Mucosa of descending colon (tissue), 3 donors: ENCODE data around the gene MPRIP. TPM values are rescaled to one million over a fixed set of nuclear protein-coding genes. Genes with fewer than 3 reads are reported as not detected.
"Not testable (repeated sequence)": the region's sequence is repeated elsewhere in the genome, so short reads cannot be mapped to it uniquely, and the experiment has no call there.

Source experiments
- ATAC-seq: fragments of 200-7000 bp; cut with Tn5 transposase; one replicate; pipeline ENCODE4 v1.9.1; 2020; ENCODE audit warnings: mild to moderate bottlenecking, moderate library complexity
- DNase-seq, 3 donors: peaks; one replicate each; pipeline ENCODE4 v3.0.0-alpha.2; 2020
- H3K36me3 ChIP-seq: fragments of 200-600 bp; one replicate; pipeline ENCODE4 v1.8.0; 2021; ENCODE audit warnings: low read depth, mild to moderate bottlenecking
- H3K4me1 ChIP-seq: fragments of 200-600 bp; one replicate; pipeline ENCODE4 v1.8.0; 2021; ENCODE audit warnings: low read depth, mild to moderate bottlenecking
- H3K4me3 ChIP-seq: fragments of 200-600 bp; one replicate; pipeline ENCODE4 v1.8.0; 2021; ENCODE audit warnings: mild to moderate bottlenecking
- H3K9me3 ChIP-seq: fragments of 200-600 bp; one replicate; pipeline ENCODE4 v1.8.0; 2021; ENCODE audit warnings: mild to moderate bottlenecking
- CTCF ChIP-seq: fragments of 200-600 bp; IDR thresholded peaks from one replicate; pipeline ENCODE4 v1.8.0; 2022; ENCODE audit warnings: antibody characterized with exemption, mild to moderate bottlenecking
- intact Hi-C, 2 donors: fragments of 100-400 bp; cut with DNase I in 1 of 2; cut with micrococcal nuclease in 1 of 2; formaldehyde crosslinking; loops; one replicate each; pipeline versions ENCODE4 v1.11.0 to v1.11.1; 2022; cut with DNase I, micrococcal nuclease
- total RNA-seq, 3 donors: library from RNA; stranded (reverse); fragmentation: NEBNext Ultra II Directional in 2 of 3; extraction: Animal tissue kit (Norgen Biotek cat#: 25700) in 2 of 3; gene quantifications; one replicate each; pipeline versions ENCODE4 v1.2.1 to v1.2.4, GENCODE V29; 2021 to 2023
- donor health status: DM: no; HTN: no; CAD: no; lungs with moderate emphysema.
- donor health status: DM: no; HTN: no; CAD: no.
- donor health status: DM: no; HTN: yes; CAD: no.

Gene MPRIP
- total RNA-seq, 3 donors from 2014 or later, result 150 to 249 (median 231) TPM

GRCh38 chr17:17008621-17009397 is 33.4 kb upstream of the MPRIP start:
- intact Hi-C loops, result loop anchor here in 1 of 2 donors (10.0 kb wide), 1 partner anchor 136 kb away; no protein-coding TSS in a partner anchor

GRCh38 chr17:17009972-17010371 is 32.3 kb upstream of the MPRIP start:
- not testable (repeated sequence) for H3K36me3 ChIP-seq, H3K4me3 ChIP-seq, H3K4me1 ChIP-seq, H3K9me3 ChIP-seq
- intact Hi-C loops, result loop anchor here in 1 of 2 donors (10.0 kb wide), 1 partner anchor 135 kb away; no protein-coding TSS in a partner anchor
- ATAC-seq (peak; percentile 62), DNase-seq (peak in 1 of 3 donors; percentile 14)

More at GRCh38 chr17:17008621-17009397, 33.4 kb upstream of the MPRIP start:
- H3K4me3 ChIP-seq, H3K4me1 ChIP-seq, H3K9me3 ChIP-seq, H3K36me3 ChIP-seq, ATAC-seq: not testable (repeated sequence)
- peak in 1 of 3 donors; percentile 14 for DNase-seq

GRCh38 chr17:17010545-17011034 is 31.7 kb upstream of the MPRIP start:
- H3K4me1 ChIP-seq, H3K36me3 ChIP-seq, H3K9me3 ChIP-seq, H3K4me3 ChIP-seq, intact Hi-C loops: not testable (repeated sequence)
- peak; percentile 69 for ATAC-seq
- peak in 2 of 3 donors; percentile 31 to 47 for DNase-seq

- H3K4me1 ChIP-seq, intact Hi-C loops, H3K4me3 ChIP-seq, H3K9me3 ChIP-seq, H3K36me3 ChIP-seq: not testable (repeated sequence)
- peak; percentile 39 to 57 (median 42) for DNase-seq
- peak; percentile 77 for ATAC-seq
Measured at GRCh38 chr17:17011043-17011907, 31.0 kb upstream of the MPRIP start.

- H3K4me1 ChIP-seq, H3K4me3 ChIP-seq, H3K9me3 ChIP-seq, H3K36me3 ChIP-seq, intact Hi-C loops, ATAC-seq: not testable (repeated sequence)
- peak in 2 of 3 donors; percentile 11 to 27 for DNase-seq
Measured at GRCh38 chr17:17013828-17014747, 28.2 kb upstream of the MPRIP start.

- ATAC-seq, intact Hi-C loops, H3K9me3 ChIP-seq, DNase-seq, H3K36me3 ChIP-seq, H3K4me3 ChIP-seq, H3K4me1 ChIP-seq: not testable (repeated sequence)
Measured at GRCh38 chr17:17014748-17015124, 27.5 kb upstream of the MPRIP start.

GRCh38 chr17:17015230-17015629 is 27.0 kb upstream of the MPRIP start:
- Histone ChIP-seq H3K9me3 (no peaks in the 10 kb centered on the region), H3K4me1 (no peaks in the 10 kb centered on the region), H3K36me3 (no peaks in the 10 kb centered on the region), H3K4me3 (no peak overlapping the region)
- no peak for DNase-seq
- TF ChIP-seq CTCF, result no peak
- intact Hi-C loops, result no loop called here
- no peak for ATAC-seq

- intact Hi-C loops, H3K4me1 ChIP-seq, H3K4me3 ChIP-seq, H3K36me3 ChIP-seq, ATAC-seq, H3K9me3 ChIP-seq, DNase-seq: not testable (repeated sequence)
Measured at GRCh38 chr17:17016199-17017197, 25.8 kb upstream of the MPRIP start.
